Kidney (tissue), 14 donors: Measurements from ENCODE around the gene DCUN1D3. TPM values are rescaled to one million over a fixed set of nuclear protein-coding genes. Genes with fewer than 3 reads are reported as not detected.
A peak's percentile ranks its signal among the peaks of the same experiment; 100 is the strongest.

Source experiments
- DNase-seq, 5 donors: peaks; one replicate each; pipeline ENCODE4 v3.0.0-alpha.2; 2013 to 2020
- FAIRE-seq: peaks from 2 replicates; lab custom pipeline; 2012; peaks lifted over from hg19 to GRCh38; lab: Jason Lieb, UNC
- H3K27ac ChIP-seq, 2 donors: one replicate each; pipeline ENCODE4 v1.7.0; 2013; ENCODE audit warnings: low read depth in 2 of 2, low read length in 2 of 2, inconsistent platforms in 1 of 2
- H3K27me3 ChIP-seq: one replicate; pipeline ENCODE4 v1.7.1; 2013; ENCODE audit warnings: low read length, inconsistent platforms; ENCODE audit not compliant: control insufficient read depth, insufficient read depth
- H3K36me3 ChIP-seq, 3 donors: one replicate each; pipeline versions ENCODE4 v1.7.0 to v1.7.1; 2013; ENCODE audit warnings: low read length in 3 of 3, control low read depth in 1 of 3, inconsistent platforms in 1 of 3; ENCODE audit not compliant: insufficient read depth in 3 of 3, control insufficient read depth in 2 of 3
- H3K4me1 ChIP-seq, 3 donors: one replicate each; pipeline versions ENCODE4 v1.7.0 to v1.7.1; 2013; ENCODE audit warnings: low read length in 3 of 3, inconsistent platforms in 1 of 3, low read depth in 1 of 3; ENCODE audit not compliant: control insufficient read depth in 2 of 3, insufficient read depth in 2 of 3
- H3K4me3 ChIP-seq, 3 donors: one replicate each; pipeline versions ENCODE4 v1.7.0 to v1.8.1; 2013; ENCODE audit warnings: low read length in 3 of 3, control low read depth in 1 of 3, inconsistent platforms in 1 of 3
- H3K9ac ChIP-seq, 3 donors: one replicate each; pipeline versions ENCODE4 v1.7.0 to v1.7.1; 2013; ENCODE audit warnings: low read length in 3 of 3, control low read depth in 1 of 3, inconsistent platforms in 1 of 3
- H3K9me3 ChIP-seq, 3 donors: one replicate each; pipeline versions ENCODE4 v1.7.0 to v1.7.1; 2013; ENCODE audit warnings: low read length in 3 of 3, control low read depth in 1 of 3, inconsistent platforms in 1 of 3; ENCODE audit not compliant: control insufficient read depth in 2 of 3, insufficient read depth in 1 of 3
- CTCF ChIP-seq: IDR thresholded peaks from 3 replicates; pipeline ENCODE4 v1.5.1; 2012; ENCODE audit warnings: mild to moderate bottlenecking, moderate library complexity, borderline replicate concordance; ENCODE audit not compliant: insufficient read depth; ENCODE audit errors: extremely low read depth
- intact Hi-C: fragments of 100-400 bp; cut with DNase I; formaldehyde crosslinking; loops from one replicate; pipeline ENCODE4 v1.11.1; 2022
- polyA plus RNA-seq: library from polyadenylated mRNA; stranded (reverse); fragments of 350-450 nt; fragmentation: Illumina TruSeq; extraction: RNeasy Lipid Tissue Mini Kit (QIAGEN cat#74804); gene quantifications from one replicate; pipeline ENCODE4 v1.2.3, GENCODE V29; 2014; ENCODE audit warnings: low read depth, low replicate concordance; ENCODE audit not compliant: insufficient read depth
- total RNA-seq: library from RNA; stranded (reverse); fragmentation: NEBNext Ultra II Directional; extraction: Animal tissue kit (Norgen Biotek cat#: 25700); gene quantifications from one replicate; pipeline ENCODE4 v1.2.1, GENCODE V29; 2021
- donor health status: control.
- donor health status: control.
- donor health status: control.
- donor health status: control.
- donor health status: control.
- donor health status: DM: yes; HTN: yes; CAD: no.
- donor health status: Normal renal cell carcinoma (clear cell type).

DCUN1D3 gene
- total and polyA plus RNA-seq, 2 donors from 2014 or later, result 3.5 to 16.3 TPM

GRCh38 chr16:20868890-20869289, 31.3 kb downstream of the DCUN1D3 start:
- peak overlapping the region in 1 of 2 donors; percentile 29 for H3K27ac ChIP-seq

GRCh38 chr16:20867585-20867984, 32.6 kb downstream of the DCUN1D3 start:
- H3K4me3 ChIP-seq, result no peak overlapping the region
- no peak for FAIRE-seq

More at GRCh38 chr16:20868890-20869289, 31.3 kb downstream of the DCUN1D3 start:
- TF ChIP-seq CTCF, result no peak
- H3K4me1 ChIP-seq, result peaks cover 0 to 39% (median 29%) of the 10 kb centered on the region in 3 donors
- H3K9ac ChIP-seq, result no peak overlapping the region
- no peaks in the 10 kb centered on the region for H3K27me3 ChIP-seq
- DNase-seq (peak in 2 of 5 donors; percentile 64 to 94), FAIRE-seq (no peak)
- H3K9me3 ChIP-seq, result no peaks in the 10 kb centered on the region
- intact Hi-C loops, result no loop called here
- H3K4me3 ChIP-seq, result no peak overlapping the region
- no peaks in the 10 kb centered on the region for H3K36me3 ChIP-seq

GRCh38 chr16:20866801-20867200, 33.4 kb downstream of the DCUN1D3 start:
- TF ChIP-seq CTCF, result no peak
- DNase-seq, result no peak

More at GRCh38 chr16:20867585-20867984, 32.6 kb downstream of the DCUN1D3 start:
- Histone ChIP-seq H3K27me3 (no peaks in the 10 kb centered on the region), H3K9ac (no peak overlapping the region), H3K4me1 (peaks cover 0 to 39% (median 29%) of the 10 kb centered on the region in 3 donors), H3K36me3 (no peaks in the 10 kb centered on the region), H3K9me3 (no peaks in the 10 kb centered on the region), H3K27ac (no peak overlapping the region)
- DNase-seq, result no peak
- no peak for TF ChIP-seq CTCF
- intact Hi-C loops, result no loop called here

More at GRCh38 chr16:20866801-20867200, 33.4 kb downstream of the DCUN1D3 start:
- Histone ChIP-seq H3K4me1 (peaks cover 0 to 34% (median 29%) of the 10 kb centered on the region in 3 donors), H3K4me3 (no peak overlapping the region), H3K27ac (no peak overlapping the region), H3K27me3 (no peaks in the 10 kb centered on the region), H3K9me3 (no peaks in the 10 kb centered on the region), H3K9ac (no peak overlapping the region), H3K36me3 (peaks cover 0 to 4% (median 4%) of the 10 kb centered on the region in 3 donors)
- intact Hi-C loops, result no loop called here
- no peak for FAIRE-seq
